HCT116 (cell line): ENCODE measurements around the gene GALNT17. TPM values are rescaled to one million over a fixed set of nuclear protein-coding genes. Genes with fewer than 3 reads are reported as not detected.

Experiments used
- ATAC-seq: fragments of 200-7000 bp; cut with Tn5 transposase; 2 replicates; pipeline ENCODE4 v1.9.1; 2020; ENCODE audit warnings: mild to moderate bottlenecking, moderate library complexity
- BruUV-seq: library from RNA; stranded (reverse); fragments of 400-500 nt; replicated peaks from 2 replicates; lab custom pipeline; 2021; lab: Mats Ljungman, UMichigan
- CTCF ChIA-PET: fragments of 300-600 bp; sonication (Branson Sonifier 250); formaldehyde crosslinking; loops from one replicate; lab custom pipeline; 2021; ENCODE audit warnings: antibody characterized with exemption; lab: Charles Lee
- POLR2A ChIA-PET: fragments of 300-600, 350-600 bp; sonication (Branson Sonifier 250); formaldehyde crosslinking; loops from one replicate; lab custom pipeline; 2021; ENCODE audit warnings: antibody characterized with exemption; lab: Charles Lee
- RAD21 ChIA-PET, 2 experiments: fragments of 300-600 bp; sonication (Branson Sonifier 250); formaldehyde crosslinking; loops; one replicate each; lab custom pipeline; 2023; ENCODE audit warnings: low total read pairs in 2 of 2; ENCODE audit not compliant: uncharacterized antibody in 2 of 2, unreplicated experiment in 2 of 2, low non-redundant PET in 1 of 2; lab: Charles Lee
- DNase-seq: peaks from one replicate; pipeline ENCODE4 v3.0.0-alpha.2; 2010; ENCODE audit warnings: low read depth, low spot score
- H2AFZ ChIP-seq: fragments of 200-600 bp; shearing (Covaris generic), sonication (generic); 2 replicates; pipeline ENCODE4 v1.6.1; 2017; ENCODE audit warnings: low read depth, mixed run types, mixed read lengths, antibody characterized with exemption, low read length; ENCODE audit not compliant: poor library complexity, severe bottlenecking
- H3K27ac ChIP-seq: 2 replicates; pipeline ENCODE4 v1.5.1; 2012; ENCODE audit warnings: low read depth, low read length
- H3K27me3 ChIP-seq: fragments of 200-600 bp; sonication (generic); 2 replicates; pipeline ENCODE4 v1.6.1; 2016; ENCODE audit warnings: mixed run types, low read length, mixed read lengths; ENCODE audit not compliant: insufficient read depth
- H3K36me3 ChIP-seq, 2 experiments: fragments of 200-500 bp in 1 of 2; fragments of 200-600 bp in 1 of 2; sonication (Bioruptor generic) in 1 of 2; sonication (generic) in 1 of 2; 2 replicates each; pipeline versions ENCODE4 v1.5.1 to v1.6.1; 2014 to 2016; ENCODE audit warnings: low read length in 2 of 2, inconsistent platforms in 1 of 2, mixed read lengths in 1 of 2, mixed run types in 1 of 2; ENCODE audit not compliant: insufficient read depth in 2 of 2, control insufficient read depth in 1 of 2
- H3K4me1 ChIP-seq, 2 experiments: fragments of 200-600 bp in 1 of 2; sonication (generic) in 1 of 2; 2 replicates each; pipeline versions ENCODE4 v1.5.1 to v1.6.1; 2012 to 2017; ENCODE audit warnings: low read length in 2 of 2, inconsistent platforms in 1 of 2, mild to moderate bottlenecking in 1 of 2, mixed read lengths in 1 of 2, mixed run types in 1 of 2, moderate library complexity in 1 of 2; ENCODE audit not compliant: insufficient read depth in 2 of 2, control insufficient read depth in 1 of 2
- H3K4me2 ChIP-seq: fragments of 200-600 bp; sonication (generic); 2 replicates; pipeline ENCODE4 v1.6.1; 2017; ENCODE audit warnings: mixed run types, low read length, mixed read lengths
- H3K4me3 ChIP-seq, 2 experiments: fragments of 200-600 bp in 1 of 2; sonication (generic) in 1 of 2; replicated peaks in 1 of 2; 2 replicates each; pipeline ENCODE4 v1.5.1; 2011 to 2016; ENCODE audit warnings: low read length in 2 of 2, control low read depth in 1 of 2, low read depth in 1 of 2, mild to moderate bottlenecking in 1 of 2, mixed read lengths in 1 of 2, mixed run types in 1 of 2
- H3K79me2 ChIP-seq: fragments of 200-600 bp; sonication (generic); 2 replicates; pipeline ENCODE4 v1.6.1; 2017; ENCODE audit warnings: mild to moderate bottlenecking, mixed run types, low read length, moderate library complexity, mixed read lengths; ENCODE audit not compliant: insufficient read depth
- H3K9ac ChIP-seq: fragments of 200-600 bp; sonication (generic); 2 replicates; pipeline ENCODE4 v1.6.1; 2016; ENCODE audit warnings: low read length, mixed read lengths
- H3K9me2 ChIP-seq: fragments of 200-600 bp; sonication (generic), shearing (Covaris generic); 2 replicates; pipeline ENCODE4 v1.6.1; 2017; ENCODE audit warnings: mixed run types, mild to moderate bottlenecking, moderate library complexity; ENCODE audit not compliant: insufficient read depth
- H3K9me3 ChIP-seq, 2 experiments: fragments of 200-500 bp in 1 of 2; fragments of 200-600 bp in 1 of 2; sonication (Bioruptor generic) in 1 of 2; sonication (generic) in 1 of 2; 2 replicates each; pipeline ENCODE4 v1.6.1; 2014 to 2017; ENCODE audit warnings: low read length in 2 of 2, mixed read lengths in 2 of 2, inconsistent platforms in 1 of 2, low read depth in 1 of 2, mild to moderate bottlenecking in 1 of 2, mixed run types in 1 of 2, moderate library complexity in 1 of 2; ENCODE audit not compliant: control insufficient read depth in 1 of 2, insufficient read depth in 1 of 2
- H4K20me1 ChIP-seq: fragments of 200-600 bp; sonication (generic), shearing (Covaris generic); 2 replicates; pipeline ENCODE4 v1.6.1; 2017; ENCODE audit warnings: mixed run types, mild to moderate bottlenecking, moderate library complexity; ENCODE audit not compliant: insufficient read depth
- CBX3 ChIP-seq: IDR thresholded peaks from 2 replicates; pipeline ENCODE4 v1.6.1; 2012; ENCODE audit warnings: low read depth
- CEBPB ChIP-seq: IDR thresholded peaks from 2 replicates; pipeline ENCODE4 v1.6.1; 2012; ENCODE audit warnings: low read depth
- CTCF ChIP-seq, 3 experiments: fragments of 200-600 bp in 1 of 3; sonication (generic) in 1 of 3; IDR thresholded peaks in 2 of 3; conservative IDR thresholded peaks in 1 of 3; 2 replicates each; pipeline ENCODE4 v1.5.1; 2012 to 2017; ENCODE audit warnings: low read depth in 2 of 3, low read length in 2 of 3, antibody characterized with exemption in 1 of 3, borderline replicate concordance in 1 of 3, control low read depth in 1 of 3, mild to moderate bottlenecking in 1 of 3, mixed read lengths in 1 of 3, mixed run types in 1 of 3, moderate library complexity in 1 of 3; ENCODE audit not compliant: insufficient read depth in 1 of 3
- EGR1 ChIP-seq: IDR thresholded peaks from 2 replicates; pipeline ENCODE4 v1.6.1; 2012; ENCODE audit warnings: low read depth
- EZH2phosphoT487 ChIP-seq: fragments of 200-600 bp; IDR thresholded peaks from 2 replicates; pipeline ENCODE4 v1.6.1; 2018; ENCODE audit warnings: antibody characterized with exemption, borderline replicate concordance
- FOSL1 ChIP-seq: IDR thresholded peaks from 2 replicates; pipeline ENCODE4 v1.6.1; 2012; ENCODE audit warnings: low read depth
- JUND ChIP-seq: IDR thresholded peaks from 2 replicates; pipeline ENCODE4 v1.6.1; 2012
- MAX ChIP-seq: IDR thresholded peaks from 2 replicates; pipeline ENCODE4 v1.6.1; 2012
- POLR2AphosphoS5 ChIP-seq: IDR thresholded peaks from 2 replicates; pipeline ENCODE4 v1.6.1; 2011; ENCODE audit warnings: mild to moderate bottlenecking, low read depth, low read length, moderate library complexity
- RAD21 ChIP-seq: IDR thresholded peaks from 2 replicates; pipeline ENCODE4 v1.6.1; 2012; ENCODE audit warnings: low read depth, mild to moderate bottlenecking
- REST ChIP-seq: IDR thresholded peaks from 2 replicates; pipeline ENCODE4 v1.6.1; 2012; ENCODE audit warnings: low read depth
- SP1 ChIP-seq: IDR thresholded peaks from 2 replicates; pipeline ENCODE4 v1.6.1; 2012; ENCODE audit warnings: low read depth
- YY1 ChIP-seq: IDR thresholded peaks from 2 replicates; pipeline ENCODE4 v1.6.1; 2011; ENCODE audit warnings: low read length, low read depth, moderate library complexity, mild to moderate bottlenecking; ENCODE audit not compliant: insufficient replicate concordance; ENCODE audit errors: extremely low read depth
- ZNF274 ChIP-seq: fragments of 200-500 bp; sonication (Bioruptor generic); IDR thresholded peaks from 2 replicates; pipeline ENCODE4 v1.6.1; 2014; ENCODE audit warnings: mild to moderate bottlenecking, low read depth, low read length, inconsistent platforms
- intact Hi-C: fragments of 100-400 bp; cut with micrococcal nuclease; formaldehyde crosslinking; loops from 2 replicates; pipeline ENCODE4 v1.10.0; 2022
- total RNA-seq: library from RNA; stranded (reverse); gene quantifications from one replicate; pipeline ENCODE4 v1.2.1, GENCODE V29; 2021; ENCODE audit not compliant: unreplicated experiment

GALNT17 gene
- total RNA-seq, 1 experiment from 2014 or later: not detected

GRCh38 chr7:71144963-71145362 lies 13.0 kb downstream of the GALNT17 start:
- intact Hi-C loops: no loop called here
- Histone ChIP-seq H3K4me3 (no peak overlapping the region), H3K4me1 (no peaks in the 10 kb centered on the region), H3K27ac (no peak overlapping the region), H2AFZ (no peak overlapping the region), H3K27me3 (no peaks in the 10 kb centered on the region), H3K79me2 (no peaks in the 10 kb centered on the region), H3K4me2 (no peak overlapping the region), H3K9me2 (no peaks in the 10 kb centered on the region), H4K20me1 (no peaks in the 10 kb centered on the region), H3K9ac (no peak overlapping the region), H3K36me3 (no peaks in the 10 kb centered on the region), H3K9me3 (peaks cover 0 to 12% of the 10 kb centered on the region in 2 experiments; a peak in 2 of 4 replicates)
- DNase-seq (no peak), ATAC-seq (no peak)
- no peak for TF ChIP-seq ZNF274
- no peak for TF ChIP-seq CBX3
- TF ChIP-seq JUND: no peak
- no peak for TF ChIP-seq FOSL1
- TF ChIP-seq CTCF (IDR thresholded peaks at IDR 0.05 in 2 of 3, conservative IDR thresholded peaks at IDR 0.05 in 1 of 3; ENCODE audit: borderline replicate concordance in 1 of 3, insufficient read depth in 1 of 3, low read depth in 2 of 3, low read length in 2 of 3): no peak
- TF ChIP-seq POLR2AphosphoS5: no peak
- TF ChIP-seq YY1: no peak
- TF ChIP-seq RAD21: no peak
- TF ChIP-seq REST: no peak
- no peak for TF ChIP-seq MAX
- TF ChIP-seq EGR1: no peak
- TF ChIP-seq EZH2phosphoT487: no peak
- TF ChIP-seq CEBPB: no peak
- no peak for TF ChIP-seq SP1
- ChIA-PET POLR2A (no interaction called here), RAD21 (no interaction called here), CTCF (no interaction called here)
- BruUV-seq: no TSS peak
